H1 (cell line): ENCODE results near the gene B3GALT6.

Experiments
- ATF3 ChIP-seq: IDR thresholded peaks from 2 replicates; pipeline ENCODE4 v1.6.1; 2011; ENCODE audit warnings: low read depth, mild to moderate bottlenecking, low read length; ENCODE audit not compliant: insufficient read depth
- CTCF ChIP-seq, 3 experiments: IDR thresholded peaks; 1 replicate in 2 of 3; 2 replicates in 1 of 3; pipeline versions ENCODE4 v1.5.1 to v1.6.1; 2011; ENCODE audit warnings: low read length in 3 of 3, mild to moderate bottlenecking in 3 of 3, inconsistent platforms in 2 of 3, low read depth in 1 of 3, moderate library complexity in 1 of 3; ENCODE audit not compliant: insufficient read depth in 1 of 3; ENCODE audit errors: control extremely low read depth in 1 of 3
- FOSL1 ChIP-seq: IDR thresholded peaks from 2 replicates; pipeline ENCODE4 v1.6.1; 2011; ENCODE audit warnings: mild to moderate bottlenecking, low read depth, low read length, moderate library complexity; ENCODE audit not compliant: insufficient read depth
- POLR2A ChIP-seq, 2 experiments: IDR thresholded peaks; 1 replicate in 1 of 2; 2 replicates in 1 of 2; pipeline ENCODE4 v1.6.1; 2011; ENCODE audit warnings: low read depth in 2 of 2, low read length in 2 of 2, mild to moderate bottlenecking in 2 of 2; ENCODE audit errors: control extremely low read depth in 1 of 2
- RXRA ChIP-seq: IDR thresholded peaks from 2 replicates; pipeline ENCODE4 v1.6.1; 2011; ENCODE audit warnings: low read depth, mild to moderate bottlenecking, low read length, moderate library complexity; ENCODE audit not compliant: insufficient read depth
- SP1 ChIP-seq: IDR thresholded peaks from 2 replicates; pipeline ENCODE4 v1.6.1; 2011; ENCODE audit warnings: low read depth, low read length
- TAF1 ChIP-seq: IDR thresholded peaks from 2 replicates; pipeline ENCODE4 v1.6.1; 2011; ENCODE audit warnings: mild to moderate bottlenecking, low read depth, low read length
- TCF12 ChIP-seq: IDR thresholded peaks from 2 replicates; pipeline ENCODE4 v1.6.1; 2011; ENCODE audit warnings: low read depth, mild to moderate bottlenecking, low read length

GRCh38 chr1:1268284-1268682 is 36.2 kb downstream of the B3GALT6 start:
- TF ChIP-seq POLR2A (IDR thresholded peaks at IDR 0.05; ENCODE audit: control extremely low read depth in 1 of 2, low read depth in 2 of 2, low read length in 2 of 2) (no peak), CTCF (IDR thresholded peaks at IDR 0.05; ENCODE audit: control extremely low read depth in 1 of 3, insufficient read depth in 1 of 3, low read depth in 1 of 3, low read length in 3 of 3) (no peak), TCF12 (no peak), RXRA (no peak), ATF3 (no peak), TAF1 (no peak), FOSL1 (no peak), SP1 (no peak)
